ENCODE data around the gene FHAD1. TPM values are rescaled to one million over a fixed set of nuclear protein-coding genes. Genes with fewer than 3 reads are reported as not detected.

Gene FHAD1
- total and polyA plus RNA-seq, 10 of the 15 experiments (the other 5 are each of a cell fraction or from before 2014, with no cell fraction given) = 0.09 to 1.0 (median 0.32) TPM; not detected in 2

- FAIRE-seq = peak; percentile 47
- H4K20me1 ChIP-seq (ENCODE audit: control insufficient read depth, insufficient read depth) = no peaks in the 10 kb centered on the region
- ChIA-PET CTCF (interaction anchor here (0.6 kb wide), 1 partner anchor 84 kb away, joined by 3 read pairs; no protein-coding TSS in a partner anchor), RAD21 (ENCODE audit: unreplicated experiment) (interaction anchor here (1.4 kb wide), 1 partner anchor 21 kb away, joined by 9 read pairs; no protein-coding TSS in a partner anchor), POLR2A (interaction anchor here (0.6 to 1.5 kb wide), 3 partner anchors 10 to 288 kb away, joined by 3 to 4 read pairs (median 4); no protein-coding TSS in a partner anchor), SMC1A (ENCODE audit: uncharacterized antibody, unreplicated experiment) (interaction anchor here (0.5 to 0.7 kb wide), 2 partner anchors 22 to 305 kb away, joined by 3 read pairs; no protein-coding TSS in a partner anchor)
- peaks cover 0 to 2% of the 10 kb centered on the region in 2 experiments; a peak in 1 of 4 replicates for H3K36me3 ChIP-seq (ENCODE audit: control insufficient read depth in 2 of 2, insufficient read depth in 2 of 2, low read length in 1 of 2)
- ATAC-seq = peak; percentile 86
- H3K27me3 ChIP-seq (replicated peaks in 1 of 2; ENCODE audit: control insufficient read depth in 2 of 2, insufficient read depth in 2 of 2, low read length in 1 of 2) = peaks cover 0 to 3% of the 10 kb centered on the region in 2 experiments; a peak in 1 of 4 replicates
- peak within 1 kb of the TSS; percentile 69 for H3K4me2 ChIP-seq (ENCODE audit: control insufficient read depth, insufficient read depth)
- H2AFZ ChIP-seq (ENCODE audit: control insufficient read depth, low read depth, low read length) = peak within 1 kb of the TSS; percentile 72
- H3K4me3 ChIP-seq = peak within 1 kb of the TSS; percentile 97
- H3K4me1 ChIP-seq (ENCODE audit: control insufficient read depth, insufficient read depth, low read length) = peaks cover 17% of the 10 kb centered on the region
- no peak for DNase-seq (ENCODE audit: low read depth, low spot score)
- under 1% methylated on average over 46 of the region's 99 CpGs for WGBS (ENCODE audit: insufficient coverage, insufficient replicate concordance, low lambda C conversion rate, missing lambda C conversion rate)
- in situ Hi-C loops (cut with MboI) = no loop called here
- no TSS peak for BruUV-seq (replicated peaks)
- H3K9ac ChIP-seq (ENCODE audit: control insufficient read depth, insufficient read depth, low read length) = peak within 1 kb of the TSS; percentile 83
- H3K27ac ChIP-seq (ENCODE audit: control insufficient read depth, insufficient read depth) = peak within 1 kb of the TSS; percentile 75
- peaks cover 48% of the 10 kb centered on the region for H3K79me2 ChIP-seq (ENCODE audit: control insufficient read depth, insufficient read depth, low read length)
- intact Hi-C loops (cut with micrococcal nuclease; ENCODE audit: unreplicated experiment) = no loop called here
- H3K9me3 ChIP-seq (replicated peaks; ENCODE audit: control insufficient read depth, insufficient read depth, low read length) = no peaks in the 10 kb centered on the region
- TF ChIP-seq BHLHE40 (IDR thresholded peaks at IDR 0.05; ENCODE audit: borderline replicate concordance in 1 of 2, low read depth in 2 of 2, low read length in 1 of 2) (peak in 1 of 2 experiments; percentile 83; a peak in 2 of 4 replicates), EGR1 (IDR thresholded peaks at IDR 0.05; ENCODE audit: borderline replicate concordance in 1 of 2, low read depth in 2 of 2, low read length in 2 of 2) (peak in 1 of 2 experiments; percentile 83; a peak in 2 of 3 replicates), NR2C1 (IDR thresholded peaks at IDR 0.05) (peak; percentile 12; the same call in 1 of the 2 replicates), POLR2A (IDR thresholded peaks at IDR 0.05; ENCODE audit: low read depth, low read length) (peak; percentile 94), SPI1 (IDR thresholded peaks at IDR 0.05; ENCODE audit: borderline replicate concordance, insufficient read depth, low read depth, low read length) (peak; percentile 56; the same call in 1 of the 2 replicates), IKZF2 (IDR thresholded peaks at IDR 0.05) (no peak), CREB1 (IDR thresholded peaks at IDR 0.05; ENCODE audit: low read depth) (peak; percentile 89), ZSCAN29 (IDR thresholded peaks at IDR 0.05) (no peak), KLF5 (IDR thresholded peaks at IDR 0.05; ENCODE audit: partially characterized antibody) (no peak), CHD1 (IDR thresholded peaks at IDR 0.05; ENCODE audit: low read depth, low read length) (no peak), FOXK2 (IDR thresholded peaks at IDR 0.05) (no peak), HDAC6 (IDR thresholded peaks at IDR 0.05; ENCODE audit: unreplicated experiment) (peak; percentile 58), EP300 (IDR thresholded peaks at IDR 0.05; ENCODE audit: borderline replicate concordance in 1 of 2, control insufficient read depth in 1 of 2, low read depth in 2 of 2, low read length in 2 of 2) (no peak), RELA (IDR thresholded peaks at IDR 0.05; ENCODE audit: borderline replicate concordance, partially characterized antibody) (peak; percentile 46), TCF3 (IDR thresholded peaks at IDR 0.05; ENCODE audit: borderline replicate concordance, insufficient read depth, low read depth, low read length) (0 out of 2 replicates have a peak, but pooled peaks have one; percentile 32), ZNF687 (IDR thresholded peaks at IDR 0.05) (peak; percentile 81), TAF1 (IDR thresholded peaks at IDR 0.05; ENCODE audit: borderline replicate concordance, low read depth, low read length) (peak; percentile 70; the same call in 1 of the 2 replicates), ATF3 (IDR thresholded peaks at IDR 0.05; ENCODE audit: borderline replicate concordance, extremely low read depth, low read depth, low read length) (no peak), DPF2 (IDR thresholded peaks at IDR 0.05) (0 out of 2 replicates have a peak, but pooled peaks have one; percentile 70)
These were observed 162.6 kb downstream of the FHAD1 start, which contains the start of gene EFHD2 for GRCh38 chr1:15409388-15410222. Gene EFHD2, plus strand, starts transcription at chr1:15409888. Its CDS starts 84 bp downstream, at chr1:15409972.
